TTC549 (cell line): Measurements from ENCODE around the gene PIK3CD.

ENCODE experiments used
- FAIRE-seq: peaks from 2 replicates; lab custom pipeline; 2012; peaks lifted over from hg19 to GRCh38; lab: Jason Lieb, UNC

Gene PIK3CD

GRCh38 chr1:9774712-9775679 is 123.5 kb downstream of the PIK3CD start:
- FAIRE-seq: no peak

DNA sequence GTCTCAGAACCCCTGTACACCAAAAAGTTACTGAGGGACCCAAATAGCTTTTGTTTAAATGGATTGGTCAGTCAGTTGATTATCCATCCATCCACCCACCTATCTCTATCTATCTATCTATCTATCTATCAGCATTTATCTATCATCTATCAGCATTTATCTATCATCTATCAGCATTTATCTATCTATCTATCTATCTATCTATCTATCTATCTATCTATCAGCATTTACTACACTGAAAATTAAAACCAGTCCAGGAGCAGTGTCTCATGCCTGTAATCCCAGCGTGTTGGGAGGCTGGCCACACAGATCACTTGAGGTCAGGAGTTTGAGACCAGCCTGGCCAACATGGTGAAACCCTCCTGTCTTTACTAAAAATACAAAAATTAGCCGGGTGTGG is 125.2 kb downstream of the PIK3CD start:
- no peak for FAIRE-seq
